ENCODE measurements around the gene SHISA7. TPM values are rescaled to one million over a fixed set of nuclear protein-coding genes. Genes with fewer than 3 reads are reported as not detected.

The SHISA7 gene
- total RNA-seq, 1 donor from 2014 or later = not detected

GRCh38 chr19:55464039-55464661, 21.1 kb upstream of the SHISA7 start:
- DNase-seq (ENCODE audit: low read depth) = no peak

GRCh38 chr19:55463583-55464031, 20.5 kb upstream of the SHISA7 start:
- DNase-seq (ENCODE audit: low read depth) = no peak

- DNase-seq (ENCODE audit: low read depth) = no peak
These were observed 19.6 kb upstream of the SHISA7 start for GRCh38 chr19:55462722-55463121.

GRCh38 chr19:55461974-55462626, 19.0 kb upstream of the SHISA7 start:
- peak; percentile 47 for DNase-seq (ENCODE audit: low read depth)

- peak; percentile 100 for DNase-seq (ENCODE audit: low read depth)
These were observed 18.3 kb upstream of the SHISA7 start, which contains the start of gene ISOC2 for GRCh38 chr19:55461259-55461973. ISOC2 (minus strand) TSS chr19:55461642; CDS start chr19:55456486, 5,156 bp downstream.

- DNase-seq (ENCODE audit: low read depth) = peak; percentile 83
These were observed 17.7 kb upstream of the SHISA7 start for GRCh38 chr19:55460670-55461258.

- no peak for DNase-seq (ENCODE audit: low read depth)
These were observed 17.0 kb upstream of the SHISA7 start for GRCh38 chr19:55459950-55460657.

GRCh38 chr19:55459551-55459949, 16.4 kb upstream of the SHISA7 start:
- DNase-seq (ENCODE audit: low read depth) = no peak

- no peak for DNase-seq (ENCODE audit: low read depth)
These were observed 14.8 kb upstream of the SHISA7 start for GRCh38 chr19:55457683-55458457.

GRCh38 chr19:55456347-55456746, 13.2 kb upstream of the SHISA7 start:
- no peak for DNase-seq (ENCODE audit: low read depth)

- DNase-seq (ENCODE audit: low read depth) = no peak
These were observed 12.6 kb upstream of the SHISA7 start for GRCh38 chr19:55455576-55456235.

- DNase-seq (ENCODE audit: low read depth) = peak; percentile 40
These were observed 11.7 kb upstream of the SHISA7 start for GRCh38 chr19:55454787-55455243.

GRCh38 chr19:55453511-55454260, 10.6 kb upstream of the SHISA7 start:
- DNase-seq (ENCODE audit: low read depth) = no peak

- peak; percentile 60 for DNase-seq (ENCODE audit: low read depth)
These were observed 9.7 kb upstream of the SHISA7 start for GRCh38 chr19:55452749-55453346.

GRCh38 chr19:55451965-55452748, 9.1 kb upstream of the SHISA7 start:
- no peak for DNase-seq (ENCODE audit: low read depth)

GRCh38 chr19:55451163-55451964, 8.3 kb upstream of the SHISA7 start:
- DNase-seq (ENCODE audit: low read depth) = no peak

- no peak for DNase-seq (ENCODE audit: low read depth)
These were observed 6.4 kb upstream of the SHISA7 start for GRCh38 chr19:55449469-55449868.

Measured in myocyte (in vitro differentiated cells).